Spleen (tissue), 11 donors: Measurements from ENCODE around the gene ST6GAL1. TPM values are rescaled to one million over a fixed set of nuclear protein-coding genes. Genes with fewer than 3 reads are reported as not detected.

Experiments used
- DNase-seq: peaks from one replicate; pipeline ENCODE4 v3.0.0-alpha.2; 2020
- H3K27ac ChIP-seq, 8 donors: fragments of 200-600 bp; sonication (generic) in 7 of 8; 1 replicate in 4 of 8; 2 replicates in 4 of 8; pipeline versions ENCODE4 v1.5.0 to v1.8.0; 2016 to 2021; ENCODE audit warnings: inconsistent platforms in 4 of 8, mild to moderate bottlenecking in 4 of 8, moderate library complexity in 1 of 8
- H3K27me3 ChIP-seq, 7 donors: fragments of 200-600 bp; sonication (generic) in 6 of 7; replicated peaks in 1 of 7; 1 replicate in 4 of 7; 2 replicates in 3 of 7; pipeline versions ENCODE4 v1.5.0 to v1.8.0; 2016 to 2021; ENCODE audit warnings: inconsistent platforms in 3 of 7, mild to moderate bottlenecking in 1 of 7
- H3K36me3 ChIP-seq, 6 donors: fragments of 200-600 bp; sonication (generic) in 5 of 6; 1 replicate in 4 of 6; 2 replicates in 2 of 6; pipeline versions ENCODE4 v1.5.0 to v1.8.0; 2016 to 2021; ENCODE audit warnings: inconsistent platforms in 2 of 6
- H3K4me1 ChIP-seq, 6 donors: fragments of 200-600 bp; sonication (generic) in 5 of 6; 1 replicate in 3 of 6; 2 replicates in 3 of 6; pipeline versions ENCODE4 v1.5.0 to v1.8.0; 2016 to 2021; ENCODE audit warnings: inconsistent platforms in 3 of 6
- H3K4me3 ChIP-seq, 8 donors: fragments of 200-600 bp; sonication (generic) in 7 of 8; 1 replicate in 4 of 8; 2 replicates in 4 of 8; pipeline versions ENCODE4 v1.5.0 to v1.8.0; 2016 to 2021; ENCODE audit warnings: inconsistent platforms in 4 of 8, mild to moderate bottlenecking in 4 of 8, moderate library complexity in 2 of 8
- H3K9me3 ChIP-seq, 8 donors: fragments of 200-600 bp; sonication (generic) in 7 of 8; 1 replicate in 4 of 8; 2 replicates in 4 of 8; pipeline versions ENCODE4 v1.5.0 to v1.8.0; 2016 to 2021; ENCODE audit warnings: inconsistent platforms in 4 of 8
- CTCF ChIP-seq, 11 experiments: fragments of 200-600 bp in 7 of 11; fragments of 450-650 bp in 4 of 11; sonication (generic) in 4 of 11; IDR thresholded peaks in 8 of 11; conservative IDR thresholded peaks in 3 of 11; 1 replicate in 7 of 11; 2 replicates in 4 of 11; pipeline versions ENCODE4 v1.4.0 to v1.8.0; 2016 to 2021; ENCODE audit warnings: antibody characterized with exemption in 11 of 11, inconsistent platforms in 4 of 11, mild to moderate bottlenecking in 1 of 11
- POLR2A ChIP-seq, 3 donors: fragments of 450-650 bp; IDR thresholded peaks; one replicate each; pipeline ENCODE4 v1.5.1; 2017; ENCODE audit warnings: antibody characterized with exemption in 3 of 3, mild to moderate bottlenecking in 1 of 3
- POLR2AphosphoS5 ChIP-seq, 3 donors: sonication (generic); formaldehyde crosslinking; IDR thresholded peaks; one replicate each; pipeline ENCODE4 v1.5.1; 2017; ENCODE audit warnings: antibody characterized with exemption in 3 of 3
- WGBS, 5 donors: extraction: QIAGEN DNeasy Blood & Tissue Kit in 3 of 5; methylation state at CpG; one replicate each; pipeline versions ENCODE4 v1.1.5 to v1.1.7; 2013 to 2018; 5-methylcytosine and 5-hydroxymethylcytosine counted together
- intact Hi-C: fragments of 100-400 bp; cut with DNase I; formaldehyde crosslinking; loops from one replicate; pipeline ENCODE4 v1.15.0; 2023; ENCODE audit warnings: low total_unique reads
- polyA plus RNA-seq, 3 donors: library from polyadenylated mRNA; stranded (reverse); fragments of 200-250 nt; gene quantifications; one replicate each; pipeline ENCODE4 v1.2.1, GENCODE V29; 2013
- total RNA-seq, 7 donors: library from RNA; depleted of rRNA in 3 of 7; stranded (reverse); fragments of >200 nt in 3 of 7; fragmentation: NEBNext Ultra II Directional in 4 of 7; extraction: Animal tissue kit (Norgen Biotek cat#: 25700) in 4 of 7; gene quantifications; one replicate each; pipeline versions ENCODE4 v1.1.0 to v1.2.1, GENCODE V29; 2016 to 2021
- donor health status: healthy with polysubstance abuse.
- donor health status: DM: no; HTN: no; CAD: no; lungs with moderate emphysema.
- donor health status: DM: no; HTN: no; CAD: no.
- donor health status: Bipolar disorder and iron deficiency.
- donor health status: healthy.
- donor health status: DM: no; HTN: no; CAD: no.
- donor health status: DM: yes; HTN: yes; CAD: no.

ST6GAL1 gene
- total and polyA plus RNA-seq, 10 donors = 46.7 to 247 (median 187) TPM

- peaks cover 19 to 85% (median 48%) of the 10 kb centered on the region in 6 donors for H3K4me1 ChIP-seq
- TF ChIP-seq POLR2A (IDR thresholded peaks at IDR 0.05) = no peak
- no peak for TF ChIP-seq POLR2AphosphoS5 (IDR thresholded peaks at IDR 0.05)
- TF ChIP-seq CTCF (IDR thresholded peaks at IDR 0.05 in 8 of 11, conservative IDR thresholded peaks at IDR 0.05 in 3 of 11) = no peak
- H3K36me3 ChIP-seq = peaks cover 0 to 47% (median 16%) of the 10 kb centered on the region in 6 donors
- WGBS, 5 donors = 67 to 81% (median 71%) methylated on average over 4 of the region's 4 CpGs
- no peak for DNase-seq
- intact Hi-C loops = no loop called here
- H3K27me3 ChIP-seq = no peaks in the 10 kb centered on the region
- peak overlapping the region in 1 of 8 donors; percentile 99 for H3K4me3 ChIP-seq
- H3K27ac ChIP-seq = peak overlapping the region in 7 of 8 donors; percentile 92 to 94 (median 93)
- H3K9me3 ChIP-seq = peaks cover 0 to 3% (median 0%) of the 10 kb centered on the region in 8 donors
Measured at GRCh38 chr3:186933816-186934215, 3.5 kb downstream of the ST6GAL1 start.

- intact Hi-C loops = no loop called here
- no peak for DNase-seq
- TF ChIP-seq CTCF (IDR thresholded peaks at IDR 0.05 in 8 of 11, conservative IDR thresholded peaks at IDR 0.05 in 3 of 11) (no peak), POLR2AphosphoS5 (IDR thresholded peaks at IDR 0.05) (no peak), POLR2A (IDR thresholded peaks at IDR 0.05) (no peak)
- WGBS, 5 donors = 96 to 99% (median 98%) methylated on average over 6 of the region's 6 CpGs
- Histone ChIP-seq H3K9me3 (peaks cover 0 to 3% (median 0%) of the 10 kb centered on the region in 8 donors), H3K4me1 (peaks cover 19 to 88% (median 51%) of the 10 kb centered on the region in 6 donors), H3K4me3 (no peak overlapping the region), H3K27me3 (no peaks in the 10 kb centered on the region), H3K27ac (no peak overlapping the region), H3K36me3 (peaks cover 0 to 59% (median 18%) of the 10 kb centered on the region in 6 donors)
Measured at GRCh38 chr3:186935133-186935532, 4.8 kb downstream of the ST6GAL1 start.

- H3K36me3 ChIP-seq = peaks cover 0 to 68% (median 18%) of the 10 kb centered on the region in 6 donors
- H3K27ac ChIP-seq = no peak overlapping the region
- no peak overlapping the region for H3K4me3 ChIP-seq
- peaks cover 0 to 3% (median 0%) of the 10 kb centered on the region in 8 donors for H3K9me3 ChIP-seq
- intact Hi-C loops = no loop called here
- no peaks in the 10 kb centered on the region for H3K27me3 ChIP-seq
- no peak for TF ChIP-seq CTCF (IDR thresholded peaks at IDR 0.05 in 8 of 11, conservative IDR thresholded peaks at IDR 0.05 in 3 of 11)
- DNase-seq = no peak
- H3K4me1 ChIP-seq = peaks cover 23 to 96% (median 58%) of the 10 kb centered on the region in 6 donors
- WGBS, 5 donors = 76 to 93% (median 81%) methylated on average over 10 of the region's 10 CpGs
Measured at GRCh38 chr3:186937017-186937875, 6.9 kb downstream of the ST6GAL1 start.

GRCh38 chr3:186938716-186939115, 8.4 kb downstream of the ST6GAL1 start:
- peak overlapping the region in 2 of 8 donors; percentile 2 to 42 for H3K27ac ChIP-seq
- intact Hi-C loops = no loop called here
- 86 to 95% (median 87%) methylated on average over 5 to 6 of the region's 6 CpGs for WGBS, 5 donors
- H3K4me3 ChIP-seq = no peak overlapping the region
- H3K4me1 ChIP-seq = peaks cover 16 to 93% (median 48%) of the 10 kb centered on the region in 6 donors
- peaks cover 0 to 3% (median 0%) of the 10 kb centered on the region in 8 donors for H3K9me3 ChIP-seq
- H3K27me3 ChIP-seq = no peaks in the 10 kb centered on the region
- no peak for DNase-seq
- TF ChIP-seq POLR2AphosphoS5 (IDR thresholded peaks at IDR 0.05) = peak in 1 of 3 donors; percentile 18
- TF ChIP-seq CTCF (IDR thresholded peaks at IDR 0.05 in 8 of 11, conservative IDR thresholded peaks at IDR 0.05 in 3 of 11) = no peak
- peaks cover 0 to 76% (median 18%) of the 10 kb centered on the region in 6 donors for H3K36me3 ChIP-seq
